DMS79 (cell line): ENCODE data around the gene MARK2.

Source experiments
- DNase-seq: peaks from one replicate; lab custom pipeline; 2025; lab: John Stamatoyannopoulos, UW

The MARK2 gene

GRCh38 chr11:63882555-63883242 is 43.8 kb downstream of the MARK2 start:
- DNase-seq, result peak; percentile 20

GRCh38 chr11:63883791-63884190 is 44.9 kb downstream of the MARK2 start:
- DNase-seq, result no peak

- peak; percentile 93 for DNase-seq
Measured at GRCh38 chr11:63884196-63884932, 45.5 kb downstream of the MARK2 start.

- no peak for DNase-seq
Measured at GRCh38 chr11:63887386-63887999, 48.6 kb downstream of the MARK2 start.

- peak; percentile 84 for DNase-seq
Measured at GRCh38 chr11:63888170-63889086, 49.5 kb downstream of the MARK2 start.

GRCh38 chr11:63889344-63889743 is 50.4 kb downstream of the MARK2 start:
- no peak for DNase-seq

- no peak for DNase-seq
Measured at GRCh38 chr11:63890368-63890767, 51.5 kb downstream of the MARK2 start.

- no peak for DNase-seq
Measured at GRCh38 chr11:63892228-63892627, 53.3 kb downstream of the MARK2 start.

GRCh38 chr11:63893355-63893754 is 54.4 kb downstream of the MARK2 start:
- no peak for DNase-seq

GRCh38 chr11:63896071-63896470 is 57.2 kb downstream of the MARK2 start:
- peak; percentile 75 for DNase-seq

- no peak for DNase-seq
Measured at GRCh38 chr11:63897459-63898146, 58.7 kb downstream of the MARK2 start.

GRCh38 chr11:63901660-63902059 is 62.8 kb downstream of the MARK2 start:
- no peak for DNase-seq

GRCh38 chr11:63903884-63904283 is 65.0 kb downstream of the MARK2 start:
- DNase-seq, result no peak

- no peak for DNase-seq
Measured at GRCh38 chr11:63904743-63905142, 65.8 kb downstream of the MARK2 start.

- DNase-seq, result no peak
Measured at GRCh38 chr11:63905179-63905578, 66.3 kb downstream of the MARK2 start.

GRCh38 chr11:63906087-63906486 is 67.2 kb downstream of the MARK2 start:
- no peak for DNase-seq

- DNase-seq, result no peak
Measured at GRCh38 chr11:63906585-63906984, 67.7 kb downstream of the MARK2 start.

- DNase-seq, result no peak
Measured at GRCh38 chr11:63907063-63907462, 68.2 kb downstream of the MARK2 start.

- DNase-seq, result no peak
Measured at GRCh38 chr11:63907808-63908530, 69.1 kb downstream of the MARK2 start.

GRCh38 chr11:63908631-63909401 is 69.9 kb downstream of the MARK2 start:
- DNase-seq, result no peak
